OCI-LY1 (cell line): ENCODE results near the gene SCIMP.

Experiments
- H2AFZ ChIP-seq: fragments of 200-600 bp; sonication (generic), shearing (Covaris generic); 2 replicates; pipeline ENCODE4 v1.6.0; 2014; ENCODE audit warnings: antibody characterized with exemption, mild to moderate bottlenecking, low read length
- H3F3A ChIP-seq: fragments of 200-600 bp; sonication (generic), shearing (Covaris generic); 2 replicates; pipeline ENCODE4 v1.6.0; 2014; ENCODE audit warnings: mild to moderate bottlenecking, antibody characterized with exemption, low read length, moderate library complexity; ENCODE audit not compliant: insufficient read depth
- H3K27ac ChIP-seq: fragments of 200-600 bp; sonication (generic); 2 replicates; pipeline ENCODE4 v1.5.1; 2014; ENCODE audit warnings: low read length, mixed run types, mild to moderate bottlenecking, low read depth; ENCODE audit not compliant: poor library complexity, severe bottlenecking
- H3K27me3 ChIP-seq: fragments of 200-600 bp; sonication (generic); 2 replicates; pipeline ENCODE4 v1.6.0; 2014; ENCODE audit warnings: antibody characterized with exemption, mild to moderate bottlenecking, low read length, moderate library complexity; ENCODE audit not compliant: insufficient read depth
- H3K36me3 ChIP-seq: fragments of 200-600 bp; sonication (generic); 2 replicates; pipeline ENCODE4 v1.6.1; 2014; ENCODE audit warnings: mild to moderate bottlenecking, antibody characterized with exemption, low read length, moderate library complexity, mixed read lengths; ENCODE audit not compliant: insufficient read depth
- H3K4me1 ChIP-seq: fragments of 200-600 bp; sonication (generic); 2 replicates; pipeline ENCODE4 v1.5.1; 2014; ENCODE audit warnings: mild to moderate bottlenecking, low read length, moderate library complexity; ENCODE audit not compliant: insufficient read depth, severe bottlenecking
- H3K4me2 ChIP-seq: fragments of 200-600 bp; sonication (generic), shearing (Covaris generic); 2 replicates; pipeline ENCODE4 v1.6.1; 2014; ENCODE audit warnings: low read length
- H3K4me3 ChIP-seq: fragments of 200-600 bp; sonication (generic); 2 replicates; pipeline ENCODE4 v1.5.1; 2014; ENCODE audit warnings: low read length, low read depth, mild to moderate bottlenecking, mixed read lengths; ENCODE audit not compliant: poor library complexity, severe bottlenecking
- H3K79me2 ChIP-seq: fragments of 200-600 bp; shearing (Covaris generic); 2 replicates; pipeline ENCODE4 v1.6.1; 2016; ENCODE audit warnings: mixed run types, low read length, mixed read lengths; ENCODE audit not compliant: insufficient read depth
- H3K9ac ChIP-seq: fragments of 200-600 bp; sonication (generic), shearing (Covaris generic); 2 replicates; pipeline ENCODE4 v1.6.1; 2014; ENCODE audit warnings: mild to moderate bottlenecking, low read length, mixed read lengths
- H3K9me2 ChIP-seq: fragments of 200-600 bp; sonication (generic), shearing (Covaris generic); 2 replicates; pipeline ENCODE4 v1.6.1; 2014; ENCODE audit warnings: low read depth, mild to moderate bottlenecking, low read length, mixed read lengths
- H3K9me3 ChIP-seq: fragments of 200-600 bp; shearing (Covaris generic); 2 replicates; pipeline ENCODE4 v1.6.1; 2014; ENCODE audit warnings: low read length, mixed read lengths
- H4K20me1 ChIP-seq: fragments of 200-600 bp; sonication (generic), shearing (Covaris generic); 2 replicates; pipeline ENCODE4 v1.6.0; 2016; ENCODE audit warnings: mild to moderate bottlenecking, low read length; ENCODE audit not compliant: insufficient read depth
- CTCF ChIP-seq: fragments of 200-600 bp; sonication (generic), shearing (Covaris generic); IDR thresholded peaks from 2 replicates; pipeline ENCODE4 v1.5.1; 2017; ENCODE audit warnings: mild to moderate bottlenecking, antibody characterized with exemption, low read length, moderate library complexity, mixed read lengths
- EZH2 ChIP-seq: fragments of 200-600 bp; sonication (generic), shearing (Covaris generic); IDR thresholded peaks from 2 replicates; pipeline ENCODE4 v1.8.0; 2017; ENCODE audit warnings: borderline replicate concordance, mixed run types, mild to moderate bottlenecking, antibody characterized with exemption, low read length, moderate library complexity, mixed read lengths

SCIMP gene

GRCh38 chr17:5254414-5254813, 19.8 kb upstream of the SCIMP start:
- Histone ChIP-seq H3K4me1 (peaks cover 20% of the 10 kb centered on the region), H3K9me2 (no peaks in the 10 kb centered on the region), H4K20me1 (no peaks in the 10 kb centered on the region), H3K4me3 (no peak overlapping the region), H2AFZ (no peak overlapping the region), H3K36me3 (no peaks in the 10 kb centered on the region), H3K27me3 (no peaks in the 10 kb centered on the region; the same call in 1 of the 2 replicates), H3K9me3 (no peaks in the 10 kb centered on the region), H3K9ac (no peak overlapping the region), H3K4me2 (peak overlapping the region; percentile 25; the same call in 1 of the 2 replicates), H3K27ac (no peak overlapping the region), H3F3A (no peaks in the 10 kb centered on the region), H3K79me2 (no peaks in the 10 kb centered on the region)
- TF ChIP-seq EZH2 = no peak
- TF ChIP-seq CTCF = no peak

DNA sequence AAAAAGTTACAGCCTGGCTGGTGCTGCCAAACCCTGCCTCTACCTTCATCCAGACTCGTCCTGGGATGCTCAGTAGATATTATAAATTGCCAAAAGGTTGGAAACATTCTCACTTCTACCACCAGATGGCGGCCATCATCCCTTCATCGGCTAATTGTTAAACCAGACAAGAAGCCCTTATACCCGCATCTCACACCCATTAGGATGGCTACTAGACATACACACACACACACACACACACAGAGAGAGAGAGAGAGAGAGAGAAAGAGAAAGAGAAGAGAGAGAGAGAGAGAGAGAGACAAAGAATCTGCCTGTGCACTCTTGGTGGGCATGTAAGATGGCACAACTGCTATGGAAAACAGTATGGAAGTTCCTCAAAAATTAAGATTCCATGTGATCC, 15.0 kb upstream of the SCIMP start:
- no peaks in the 10 kb centered on the region for H3K36me3 ChIP-seq
- H2AFZ ChIP-seq = no peak overlapping the region
- H3F3A ChIP-seq = no peaks in the 10 kb centered on the region
- H3K79me2 ChIP-seq = no peaks in the 10 kb centered on the region
- no peaks in the 10 kb centered on the region for H3K9me3 ChIP-seq
- H3K4me1 ChIP-seq = peaks cover 4% of the 10 kb centered on the region
- no peak overlapping the region for H3K4me2 ChIP-seq
- H3K4me3 ChIP-seq = no peak overlapping the region
- no peaks in the 10 kb centered on the region; the same call in 1 of the 2 replicates for H3K27me3 ChIP-seq
- H3K9me2 ChIP-seq = no peaks in the 10 kb centered on the region
- peak; percentile 67 for TF ChIP-seq CTCF
- no peak for TF ChIP-seq EZH2
- H3K9ac ChIP-seq = no peak overlapping the region
- no peaks in the 10 kb centered on the region for H4K20me1 ChIP-seq
- H3K27ac ChIP-seq = no peak overlapping the region

DNA sequence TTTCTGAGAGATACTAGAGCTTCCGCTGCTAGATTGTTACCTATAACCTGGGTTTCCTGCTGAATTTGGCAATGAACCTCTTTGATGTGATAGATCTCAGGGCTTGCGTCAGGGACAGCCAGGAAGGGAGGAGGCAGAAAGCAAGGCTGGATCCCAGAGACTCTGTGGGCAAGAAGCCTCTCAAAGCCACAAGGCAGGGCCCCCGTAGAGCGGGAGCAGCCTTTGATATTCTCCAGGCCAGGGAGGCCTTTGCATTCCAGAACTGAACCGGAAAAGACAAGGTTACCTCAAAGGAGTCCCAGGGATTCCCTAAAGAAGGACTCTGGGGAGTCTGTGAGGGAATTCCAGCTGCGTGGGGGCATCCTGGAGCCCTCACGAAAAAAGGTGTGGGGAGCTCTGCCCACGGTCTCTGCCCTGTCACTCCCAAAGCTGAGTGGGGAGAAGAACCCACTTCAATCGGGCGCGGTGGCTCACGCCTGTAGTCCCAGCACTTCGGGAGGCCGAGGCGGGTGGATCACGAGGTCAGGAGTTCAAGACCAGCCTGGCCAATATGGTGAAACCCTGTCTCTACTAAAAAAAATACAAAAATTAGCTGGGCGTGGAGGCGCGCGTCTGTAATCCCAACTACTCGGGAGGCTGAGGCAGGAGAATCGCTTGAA, 14.3 kb upstream of the SCIMP start:
- H3K79me2 ChIP-seq = no peaks in the 10 kb centered on the region
- H3K9ac ChIP-seq = no peak overlapping the region
- no peak overlapping the region for H3K27ac ChIP-seq
- no peaks in the 10 kb centered on the region; the same call in 1 of the 2 replicates for H3K27me3 ChIP-seq
- TF ChIP-seq CTCF = no peak
- TF ChIP-seq EZH2 = no peak
- H2AFZ ChIP-seq = no peak overlapping the region
- no peaks in the 10 kb centered on the region for H3F3A ChIP-seq
- no peak overlapping the region for H3K4me3 ChIP-seq
- H3K4me2 ChIP-seq = no peak overlapping the region
- H4K20me1 ChIP-seq = no peaks in the 10 kb centered on the region
- H3K4me1 ChIP-seq = no peaks in the 10 kb centered on the region
- H3K36me3 ChIP-seq = no peaks in the 10 kb centered on the region
- no peaks in the 10 kb centered on the region for H3K9me2 ChIP-seq
- H3K9me3 ChIP-seq = no peaks in the 10 kb centered on the region
